ENCODE measurements around the gene RAMP2.

DNA sequence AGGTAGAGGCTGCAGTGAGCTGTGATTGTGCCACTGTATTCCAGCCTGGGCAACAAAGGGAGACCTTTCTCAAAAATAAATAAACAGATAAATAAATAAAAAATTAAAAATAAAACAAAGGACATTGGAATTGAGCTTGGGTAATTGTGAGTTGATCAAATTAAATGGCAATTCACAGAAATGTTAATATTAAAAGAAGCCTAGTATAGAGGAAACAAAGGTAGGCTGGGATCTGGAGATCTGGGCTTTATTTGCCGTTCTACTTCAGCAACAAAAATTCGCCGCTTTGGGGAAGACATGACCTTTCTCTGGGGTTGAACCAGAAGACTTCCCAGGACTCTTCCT lies 11.9 kb downstream of the RAMP2 start:
- TF ChIP-seq, protein P1, sequence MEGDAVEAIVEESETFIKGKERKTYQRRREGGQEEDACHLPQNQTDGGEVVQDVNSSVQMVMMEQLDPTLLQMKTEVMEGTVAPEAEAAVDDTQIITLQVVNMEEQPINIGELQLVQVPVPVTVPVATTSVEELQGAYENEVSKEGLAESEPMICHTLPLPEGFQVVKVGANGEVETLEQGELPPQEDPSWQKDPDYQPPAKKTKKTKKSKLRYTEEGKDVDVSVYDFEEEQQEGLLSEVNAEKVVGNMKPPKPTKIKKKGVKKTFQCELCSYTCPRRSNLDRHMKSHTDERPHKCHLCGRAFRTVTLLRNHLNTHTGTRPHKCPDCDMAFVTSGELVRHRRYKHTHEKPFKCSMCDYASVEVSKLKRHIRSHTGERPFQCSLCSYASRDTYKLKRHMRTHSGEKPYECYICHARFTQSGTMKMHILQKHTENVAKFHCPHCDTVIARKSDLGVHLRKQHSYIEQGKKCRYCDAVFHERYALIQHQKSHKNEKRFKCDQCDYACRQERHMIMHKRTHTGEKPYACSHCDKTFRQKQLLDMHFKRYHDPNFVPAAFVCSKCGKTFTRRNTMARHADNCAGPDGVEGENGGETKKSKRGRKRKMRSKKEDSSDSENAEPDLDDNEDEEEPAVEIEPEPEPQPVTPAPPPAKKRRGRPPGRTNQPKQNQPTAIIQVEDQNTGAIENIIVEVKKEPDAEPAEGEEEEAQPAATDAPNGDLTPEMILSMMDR (optimal IDR thresholded peaks at IDR 0.05 in 1 of 3, IDR thresholded peaks at IDR 0.05 in 1 of 3, conservative IDR thresholded peaks at IDR 0.05 in 1 of 3; ENCODE audit: extremely low read depth in 1 of 3, insufficient read depth in 2 of 3, low read length in 3 of 3) = no peak
- no peak for TF ChIP-seq EZH2 (IDR thresholded peaks at IDR 0.05; ENCODE audit: low read length)
